ENCODE data around the gene EFNA5. TPM values are rescaled to one million over a fixed set of nuclear protein-coding genes. Genes with fewer than 3 reads are reported as not detected.

Gene EFNA5
- total RNA-seq, 1 experiment from 2014 or later: 0.22 TPM

- TF ChIP-seq SRF (IDR thresholded peaks at IDR 0.05; ENCODE audit: low read depth): no peak
- TF ChIP-seq SIN3A (IDR thresholded peaks at IDR 0.05; ENCODE audit: low read depth): no peak
- TF ChIP-seq ZNF274 (IDR thresholded peaks at IDR 0.05; ENCODE audit: low read depth, low read length): no peak
- no peak for TF ChIP-seq FOSL1 (IDR thresholded peaks at IDR 0.05; ENCODE audit: low read depth)
- TF ChIP-seq ATF3 (IDR thresholded peaks at IDR 0.05): no peak
- TF ChIP-seq CTCF (IDR thresholded peaks at IDR 0.05 in 2 of 3, conservative IDR thresholded peaks at IDR 0.05 in 1 of 3; ENCODE audit: borderline replicate concordance in 1 of 3, insufficient read depth in 1 of 3, low read depth in 2 of 3, low read length in 2 of 3): no peak
- TF ChIP-seq CBX3 (IDR thresholded peaks at IDR 0.05; ENCODE audit: low read depth): no peak
- no peak for TF ChIP-seq RAD21 (IDR thresholded peaks at IDR 0.05; ENCODE audit: low read depth)
- no peak for TF ChIP-seq POLR2AphosphoS5 (IDR thresholded peaks at IDR 0.05; ENCODE audit: low read depth, low read length)
Measured at GRCh38 chr5:107477492-107477891, 193.2 kb downstream of the EFNA5 start (continued).

- no peak overlapping the region for H3K9ac ChIP-seq (ENCODE audit: low read length)
- H3K27me3 ChIP-seq (ENCODE audit: insufficient read depth, low read length): no peaks in the 10 kb centered on the region
- POLR2A ChIA-PET: no interaction called here
- H3K79me2 ChIP-seq (ENCODE audit: insufficient read depth, low read length): no peaks in the 10 kb centered on the region
- H3K9me3 ChIP-seq (ENCODE audit: control insufficient read depth in 1 of 2, insufficient read depth in 1 of 2, low read depth in 1 of 2, low read length in 2 of 2): no peaks in the 10 kb centered on the region
- CTCF ChIA-PET: no interaction called here
- TF ChIP-seq CTCF (IDR thresholded peaks at IDR 0.05 in 2 of 3, conservative IDR thresholded peaks at IDR 0.05 in 1 of 3; ENCODE audit: borderline replicate concordance in 1 of 3, insufficient read depth in 1 of 3, low read depth in 2 of 3, low read length in 2 of 3): no peak
- no peak for TF ChIP-seq TCF7L2 (IDR thresholded peaks at IDR 0.05; ENCODE audit: borderline replicate concordance, extremely low read depth, insufficient read depth, insufficient read length)
- TF ChIP-seq SIN3A (IDR thresholded peaks at IDR 0.05; ENCODE audit: low read depth): no peak
- no peak for TF ChIP-seq MAX (IDR thresholded peaks at IDR 0.05)
- no peak for TF ChIP-seq CEBPB (IDR thresholded peaks at IDR 0.05; ENCODE audit: low read depth)
- TF ChIP-seq, protein P1, sequence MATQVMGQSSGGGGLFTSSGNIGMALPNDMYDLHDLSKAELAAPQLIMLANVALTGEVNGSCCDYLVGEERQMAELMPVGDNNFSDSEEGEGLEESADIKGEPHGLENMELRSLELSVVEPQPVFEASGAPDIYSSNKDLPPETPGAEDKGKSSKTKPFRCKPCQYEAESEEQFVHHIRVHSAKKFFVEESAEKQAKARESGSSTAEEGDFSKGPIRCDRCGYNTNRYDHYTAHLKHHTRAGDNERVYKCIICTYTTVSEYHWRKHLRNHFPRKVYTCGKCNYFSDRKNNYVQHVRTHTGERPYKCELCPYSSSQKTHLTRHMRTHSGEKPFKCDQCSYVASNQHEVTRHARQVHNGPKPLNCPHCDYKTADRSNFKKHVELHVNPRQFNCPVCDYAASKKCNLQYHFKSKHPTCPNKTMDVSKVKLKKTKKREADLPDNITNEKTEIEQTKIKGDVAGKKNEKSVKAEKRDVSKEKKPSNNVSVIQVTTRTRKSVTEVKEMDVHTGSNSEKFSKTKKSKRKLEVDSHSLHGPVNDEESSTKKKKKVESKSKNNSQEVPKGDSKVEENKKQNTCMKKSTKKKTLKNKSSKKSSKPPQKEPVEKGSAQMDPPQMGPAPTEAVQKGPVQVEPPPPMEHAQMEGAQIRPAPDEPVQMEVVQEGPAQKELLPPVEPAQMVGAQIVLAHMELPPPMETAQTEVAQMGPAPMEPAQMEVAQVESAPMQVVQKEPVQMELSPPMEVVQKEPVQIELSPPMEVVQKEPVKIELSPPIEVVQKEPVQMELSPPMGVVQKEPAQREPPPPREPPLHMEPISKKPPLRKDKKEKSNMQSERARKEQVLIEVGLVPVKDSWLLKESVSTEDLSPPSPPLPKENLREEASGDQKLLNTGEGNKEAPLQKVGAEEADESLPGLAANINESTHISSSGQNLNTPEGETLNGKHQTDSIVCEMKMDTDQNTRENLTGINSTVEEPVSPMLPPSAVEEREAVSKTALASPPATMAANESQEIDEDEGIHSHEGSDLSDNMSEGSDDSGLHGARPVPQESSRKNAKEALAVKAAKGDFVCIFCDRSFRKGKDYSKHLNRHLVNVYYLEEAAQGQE (IDR thresholded peaks at IDR 0.05; ENCODE audit: low read depth): no peak
- no peaks in the 10 kb centered on the region for H3K9me2 ChIP-seq (ENCODE audit: insufficient read depth)
- intact Hi-C loops (cut with micrococcal nuclease): no loop called here
- H3K4me1 ChIP-seq (ENCODE audit: control insufficient read depth in 1 of 2, insufficient read depth in 2 of 2, low read length in 2 of 2): no peaks in the 10 kb centered on the region
- H3K36me3 ChIP-seq (ENCODE audit: control insufficient read depth in 1 of 2, insufficient read depth in 2 of 2, low read length in 2 of 2): no peaks in the 10 kb centered on the region
- H3K27ac ChIP-seq (ENCODE audit: low read depth, low read length): no peak overlapping the region
- no TSS peak for BruUV-seq (replicated peaks)
- H2AFZ ChIP-seq (ENCODE audit: low read depth, low read length, poor library complexity, severe bottlenecking): no peak overlapping the region
- DNase-seq (ENCODE audit: low read depth, low spot score) (no peak), ATAC-seq (no peak)
- RAD21 ChIA-PET (ENCODE audit: low non-redundant PET in 1 of 2, low total read pairs in 2 of 2, uncharacterized antibody in 2 of 2, unreplicated experiment in 2 of 2): no interaction called here
- H3K4me2 ChIP-seq (ENCODE audit: low read length): no peak overlapping the region
- H4K20me1 ChIP-seq (ENCODE audit: insufficient read depth): no peaks in the 10 kb centered on the region
- H3K4me3 ChIP-seq (replicated peaks in 1 of 2; ENCODE audit: low read depth in 1 of 2, low read length in 2 of 2): no peak overlapping the region
Measured at GRCh38 chr5:107476783-107477182, 194.0 kb downstream of the EFNA5 start.
